Activated CD8-positive, alpha-beta T cell treated with anti-CD3 and anti-CD28 coated beads, Interleukin-2, amount 10 ng/mL, durations not matched to agents 7 days and 5 days (primary cell): ENCODE results near the gene SPR. TPM values are rescaled to one million over a fixed set of nuclear protein-coding genes. Genes with fewer than 3 reads are reported as not detected.

Experiments used
- ATAC-seq: fragments of 150-1000 bp; cut with Tn5 transposase; one replicate; pipeline ENCODE4 v1.10.0; 2021; ENCODE audit warnings: moderate library complexity
- CTCF ChIA-PET: fragments of 350-600 bp; sonication (Branson Sonifier 250); formaldehyde crosslinking; loops from one replicate; lab custom pipeline; 2021; ENCODE audit warnings: antibody characterized with exemption; lab: Charles Lee
- POLR2A ChIA-PET: fragments of 350-600 bp; sonication (Branson Sonifier 250); formaldehyde crosslinking; loops from one replicate; lab custom pipeline; 2021; ENCODE audit warnings: antibody characterized with exemption; lab: Charles Lee
- DNase-seq: peaks from one replicate; pipeline ENCODE4 v3.0.0-alpha.2; 2020
- H3K27ac Mint-ChIP-seq: one replicate; pipeline ENCODE4 v1.8.0; 2021; ENCODE audit warnings: mild to moderate bottlenecking, mixed read lengths
- H3K27me3 Mint-ChIP-seq: one replicate; pipeline ENCODE4 v1.8.0; 2021; ENCODE audit warnings: low read depth, mixed read lengths
- H3K36me3 Mint-ChIP-seq: one replicate; pipeline ENCODE4 v1.8.0; 2021; ENCODE audit warnings: low read depth, mixed read lengths
- H3K4me1 Mint-ChIP-seq: one replicate; pipeline ENCODE4 v1.8.0; 2021; ENCODE audit warnings: low read depth, mixed read lengths
- H3K4me3 Mint-ChIP-seq: one replicate; pipeline ENCODE4 v1.8.0; 2021; ENCODE audit warnings: mild to moderate bottlenecking, mixed read lengths
- H3K9me3 Mint-ChIP-seq: one replicate; pipeline ENCODE4 v1.8.0; 2022; ENCODE audit warnings: mixed read lengths; ENCODE audit not compliant: insufficient read depth
- total RNA-seq, 2 experiments: library from RNA; stranded (reverse); gene quantifications; one replicate each; pipeline ENCODE4 v1.2.3, GENCODE V29; 2021

SPR gene
- total RNA-seq, 2 experiments from 2014 or later: 0.65 to 0.79 TPM

DNA sequence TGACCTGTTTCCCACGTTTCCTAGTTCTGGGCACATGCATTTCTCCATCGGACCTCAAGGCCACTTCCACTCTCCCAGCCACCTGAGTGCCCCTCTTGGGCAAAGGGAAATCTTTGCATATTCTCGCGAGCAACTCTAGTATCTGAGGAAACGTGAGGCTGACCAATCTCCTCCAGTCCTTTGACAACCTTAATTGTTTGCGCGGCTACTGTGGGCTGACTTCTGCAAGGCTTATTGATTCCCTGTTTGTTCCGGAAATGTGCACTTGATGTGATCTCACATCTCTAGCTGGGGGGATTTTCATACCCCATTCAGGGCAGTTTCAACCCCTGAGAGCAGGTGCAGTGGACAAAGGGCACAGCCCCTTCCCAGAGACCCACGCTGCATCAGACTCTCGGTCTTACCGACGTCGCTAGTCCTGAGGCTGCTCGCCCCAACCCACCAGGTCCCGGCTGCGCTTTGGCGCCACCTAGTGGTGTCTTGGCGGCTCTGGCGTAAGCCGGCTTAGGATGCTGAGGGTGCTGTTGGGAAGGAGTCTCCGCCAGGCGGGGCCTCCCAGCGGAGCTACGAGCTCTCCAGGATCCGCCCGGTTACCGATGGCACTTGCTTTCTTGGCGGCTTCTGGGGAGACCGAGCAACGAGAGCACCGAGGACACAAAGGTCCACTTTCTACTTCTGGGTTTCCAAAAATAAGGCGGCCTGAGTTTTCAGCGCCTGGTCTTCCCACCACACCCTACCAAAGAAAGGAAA lies 24.8 kb upstream of the SPR start:
- Mint-ChIP-seq H3K4me1 (peaks cover 11% of the 10 kb centered on the region), H3K36me3 (no peaks in the 10 kb centered on the region), H3K4me3 (peak overlapping the region; percentile 55), H3K27me3 (peaks cover 42% of the 10 kb centered on the region), H3K9me3 (no peaks in the 10 kb centered on the region), H3K27ac (no peak overlapping the region)
- ATAC-seq (peak; percentile 99), DNase-seq (peak; percentile 88)
- ChIA-PET CTCF (interaction anchor here (0.6 to 2.5 kb wide), 18 partner anchors 9 to 911 kb away, joined by 3 to 22 read pairs (median 4); partner anchors contain the start of gene SPR), POLR2A (no interaction called here)

DNA sequence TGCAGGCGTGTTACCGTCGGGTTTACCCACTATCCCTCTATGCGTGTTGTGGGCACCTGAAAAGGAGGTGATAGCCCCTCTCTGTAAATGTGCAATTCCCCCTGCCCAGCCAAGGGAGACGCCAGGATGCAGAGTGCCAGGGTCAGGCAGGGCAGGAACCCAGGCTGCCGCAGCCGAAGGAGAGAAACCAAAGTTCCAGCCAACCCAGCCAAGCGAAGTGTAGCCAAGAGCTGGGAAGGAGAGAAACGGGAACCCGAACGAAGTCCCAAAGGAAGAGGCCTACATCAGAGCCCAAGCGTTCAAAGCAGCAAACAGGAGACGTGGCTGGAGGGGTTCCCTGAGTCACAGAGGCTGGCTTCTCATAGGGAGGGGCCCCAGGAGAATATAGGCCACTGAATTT lies 24.2 kb upstream of the SPR start:
- H3K27ac Mint-ChIP-seq: no peak overlapping the region
- ChIA-PET CTCF (interaction anchor here (0.6 to 2.5 kb wide), 15 partner anchors 8 to 139 kb away, joined by 3 to 22 read pairs (median 6); partner anchors contain the start of gene SPR), POLR2A (no interaction called here)
- peaks cover 39% of the 10 kb centered on the region for H3K27me3 Mint-ChIP-seq
- no peaks in the 10 kb centered on the region for H3K9me3 Mint-ChIP-seq
- H3K4me1 Mint-ChIP-seq: peaks cover 11% of the 10 kb centered on the region
- no peaks in the 10 kb centered on the region for H3K36me3 Mint-ChIP-seq
- H3K4me3 Mint-ChIP-seq: no peak overlapping the region
- ATAC-seq (no peak), DNase-seq (no peak)

DNA sequence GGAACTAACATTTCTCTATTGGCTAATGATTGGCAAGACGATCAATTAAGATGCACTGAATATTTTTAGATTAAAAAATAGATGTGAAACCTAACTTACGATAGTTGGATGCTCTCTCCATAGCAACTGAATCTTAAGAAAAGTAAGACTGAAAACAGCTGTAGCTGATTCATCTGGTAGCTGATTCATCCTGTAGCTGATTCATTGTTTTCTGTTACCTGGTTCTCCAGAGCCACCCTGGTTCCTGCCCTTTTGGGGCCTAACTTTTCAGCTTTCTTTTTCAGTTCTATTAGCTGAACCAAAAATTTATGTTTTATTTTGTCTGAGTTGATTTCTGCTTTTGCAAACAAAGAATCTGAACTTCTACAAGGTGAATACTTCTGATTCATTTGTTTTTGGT lies 22.7 kb upstream of the SPR start:
- POLR2A ChIA-PET: no interaction called here
- DNase-seq (no peak), ATAC-seq (no peak)

DNA sequence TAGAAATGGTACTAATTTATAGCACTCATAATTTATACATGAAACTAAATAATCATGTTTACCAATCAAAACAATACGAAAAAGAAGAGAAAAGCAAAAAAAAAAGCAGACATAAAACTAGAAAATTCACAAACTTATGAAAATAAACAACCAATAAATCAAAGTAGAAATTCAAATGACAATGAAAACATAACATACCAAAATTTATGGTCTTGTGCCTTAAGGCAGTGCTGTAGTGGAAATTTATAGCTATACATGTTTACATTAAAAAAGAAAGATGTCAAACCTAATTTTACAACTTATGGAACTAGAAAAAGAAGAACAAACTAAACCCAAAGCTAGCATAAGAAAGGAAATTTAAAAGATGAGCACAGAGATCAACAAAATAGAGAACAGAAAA lies 16.1 kb upstream of the SPR start:
- POLR2A ChIA-PET: no interaction called here
- Mint-ChIP-seq H3K4me1 (no peaks in the 10 kb centered on the region), H3K9me3 (no peaks in the 10 kb centered on the region), H3K27ac (no peak overlapping the region), H3K4me3 (no peak overlapping the region), H3K36me3 (no peaks in the 10 kb centered on the region), H3K27me3 (peaks cover 38% of the 10 kb centered on the region)
- CTCF ChIA-PET: interaction anchor here (0.7 to 1.0 kb wide), 3 partner anchors 9 to 103 kb away, joined by 3 to 7 read pairs (median 3); no protein-coding TSS in a partner anchor
- DNase-seq: no peak
- ATAC-seq: no peak

More for the DNA sequence above, 22.7 kb upstream of the SPR start:
- no peaks in the 10 kb centered on the region for H3K36me3 Mint-ChIP-seq
- peaks cover 11% of the 10 kb centered on the region for H3K4me1 Mint-ChIP-seq
- peaks cover 37% of the 10 kb centered on the region for H3K27me3 Mint-ChIP-seq
- CTCF ChIA-PET: interaction anchor here (0.6 to 2.5 kb wide), 12 partner anchors 8 to 313 kb away, joined by 3 to 10 read pairs (median 4); partner anchors contain the start of gene SPR
- H3K4me3 Mint-ChIP-seq: no peak overlapping the region
- no peaks in the 10 kb centered on the region for H3K9me3 Mint-ChIP-seq
- no peak overlapping the region for H3K27ac Mint-ChIP-seq

DNA sequence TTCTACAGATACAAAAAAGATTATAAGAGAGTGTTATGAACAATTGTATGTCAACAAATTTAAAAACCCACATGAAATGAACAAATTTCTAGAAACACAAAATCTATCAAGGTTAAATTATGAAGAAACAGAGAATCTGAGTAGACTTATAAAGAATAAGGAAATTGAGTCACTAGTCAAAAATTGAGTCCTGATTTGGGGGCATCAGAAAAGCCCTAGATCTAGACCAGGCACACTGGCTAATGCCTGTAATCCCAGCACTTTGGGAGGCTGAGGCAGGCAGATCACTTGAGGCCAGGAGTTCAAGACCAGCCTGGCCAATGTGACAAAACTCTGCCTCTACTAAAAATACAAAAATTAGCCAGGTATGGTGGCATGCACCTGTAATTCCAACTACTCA lies 15.3 kb upstream of the SPR start:
- ChIA-PET POLR2A (no interaction called here), CTCF (interaction anchor here (0.7 kb wide), 1 partner anchor 102 kb away, joined by 3 read pairs; no protein-coding TSS in a partner anchor)
- no peaks in the 10 kb centered on the region for H3K9me3 Mint-ChIP-seq
- DNase-seq: no peak
- H3K36me3 Mint-ChIP-seq: no peaks in the 10 kb centered on the region
- H3K4me3 Mint-ChIP-seq: no peak overlapping the region
- H3K4me1 Mint-ChIP-seq: no peaks in the 10 kb centered on the region
- no peak for ATAC-seq
- peaks cover 33% of the 10 kb centered on the region for H3K27me3 Mint-ChIP-seq
- H3K27ac Mint-ChIP-seq: no peak overlapping the region

DNA sequence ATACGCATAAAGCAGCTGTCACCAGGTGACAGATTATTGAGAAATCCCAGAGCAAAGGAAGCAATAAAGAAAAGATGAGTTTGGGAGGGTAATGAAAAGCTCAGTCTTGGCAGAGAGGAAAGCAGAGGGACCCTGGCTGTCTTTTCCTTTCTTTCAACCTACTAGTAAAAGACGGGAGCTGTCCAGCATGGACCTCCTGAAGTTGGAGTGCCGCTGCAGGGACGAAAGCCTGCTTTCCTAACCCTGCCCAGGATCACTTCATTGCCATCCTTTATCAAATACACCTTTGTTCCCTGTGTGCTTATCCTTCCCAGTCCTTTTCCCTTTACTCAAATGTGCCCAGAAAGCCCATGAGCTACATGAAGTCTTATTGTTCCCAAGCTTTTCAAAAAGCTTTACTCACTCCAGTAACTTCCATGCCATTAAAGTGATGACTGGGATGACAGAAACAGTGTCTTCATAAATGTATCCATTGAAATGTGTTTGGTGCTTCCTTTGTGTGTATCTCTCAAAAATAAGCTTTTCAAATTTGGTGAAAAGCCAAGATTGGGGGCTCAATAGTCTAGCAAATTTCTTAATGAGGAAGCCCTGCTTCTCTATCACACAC lies 3.7 kb upstream of the SPR start:
- Mint-ChIP-seq H3K27ac (no peak overlapping the region), H3K27me3 (peaks cover 50% of the 10 kb centered on the region), H3K4me3 (no peak overlapping the region), H3K4me1 (peaks cover 2% of the 10 kb centered on the region), H3K36me3 (no peaks in the 10 kb centered on the region), H3K9me3 (no peaks in the 10 kb centered on the region)
- ChIA-PET CTCF (interaction anchor here (1.4 to 1.5 kb wide), 2 partner anchors 10 to 21 kb away, joined by 3 to 14 read pairs; no protein-coding TSS in a partner anchor), POLR2A (no interaction called here)
- peak; percentile 56 for DNase-seq
- no peak for ATAC-seq

DNA sequence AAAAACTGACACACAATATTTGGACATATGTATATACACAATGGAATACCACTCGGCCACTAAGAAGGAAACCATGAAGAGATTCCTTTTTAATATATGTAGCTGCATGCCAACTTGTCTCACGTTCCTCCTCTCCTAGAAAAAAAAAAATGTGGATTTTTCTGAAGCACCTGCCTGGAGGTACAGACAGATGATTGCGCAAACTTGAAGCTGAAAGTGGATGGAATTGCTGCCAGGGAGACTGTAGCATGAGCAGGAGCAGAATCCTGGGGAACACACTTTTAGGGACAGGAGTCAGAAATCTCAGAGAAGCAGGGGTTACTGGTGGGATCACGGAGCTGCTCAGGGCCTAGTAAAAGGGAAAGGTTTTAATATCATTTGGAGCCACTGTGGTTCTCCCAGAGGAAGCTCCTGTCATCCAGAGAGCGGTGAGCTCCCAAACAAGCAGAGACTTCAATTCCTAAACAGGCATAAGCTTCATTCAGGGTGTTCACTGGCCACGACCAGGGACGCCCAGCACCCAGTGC lies 640 bp upstream of the SPR start:
- POLR2A ChIA-PET: interaction anchor here (0.6 kb wide), 2 partner anchors 185 to 349 kb away, joined by 3 read pairs; partner anchors contain the start of gene SFXN5
- ATAC-seq: no peak

DNA sequence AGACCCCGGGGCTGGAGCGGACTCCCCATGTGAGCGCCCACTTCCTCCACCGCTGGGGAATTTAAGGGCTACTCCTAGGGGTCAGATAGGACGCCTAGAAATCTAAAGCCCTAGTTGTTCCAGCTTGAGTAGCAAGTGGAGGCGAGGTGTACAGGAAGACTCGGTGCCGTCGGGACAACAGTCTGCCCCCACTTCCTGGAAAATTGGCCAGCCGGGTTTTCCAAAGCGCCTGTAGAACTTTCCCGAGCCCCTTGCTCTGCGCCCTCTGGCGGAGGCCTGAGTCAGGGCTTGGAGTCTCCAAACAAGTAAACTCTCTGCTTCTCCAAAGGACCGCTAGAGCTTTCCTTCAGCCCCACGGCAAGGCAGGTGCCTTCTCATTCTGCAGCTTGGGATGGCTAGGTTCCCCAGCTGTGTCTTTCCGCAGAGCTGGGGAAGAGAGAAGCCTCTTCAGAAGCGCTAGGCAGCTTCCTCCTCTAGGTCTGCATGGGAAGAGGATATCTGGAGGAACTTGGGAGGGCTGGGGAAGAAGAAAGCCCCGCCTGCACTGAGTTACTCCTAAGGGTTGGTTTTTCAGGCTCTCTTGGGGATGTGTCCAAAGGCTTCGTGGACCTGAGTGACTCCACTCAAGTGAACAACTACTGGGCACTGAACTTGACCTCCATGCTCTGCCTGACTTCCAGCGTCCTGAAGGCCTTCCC lies 681 bp downstream of the SPR start:
- no peak overlapping the region for H3K27ac Mint-ChIP-seq
- ATAC-seq: peak; percentile 50

More for the DNA sequence above, 640 bp upstream of the SPR start:
- Mint-ChIP-seq H3K9me3 (no peaks in the 10 kb centered on the region), H3K4me1 (peaks cover 2% of the 10 kb centered on the region), H3K36me3 (no peaks in the 10 kb centered on the region), H3K4me3 (peak overlapping the region; percentile 48), H3K27ac (no peak overlapping the region), H3K27me3 (peaks cover 47% of the 10 kb centered on the region)
- CTCF ChIA-PET: interaction anchor here (0.5 to 3.2 kb wide), 13 partner anchors 10 to 291 kb away, joined by 3 to 18 read pairs (median 5); partner anchors contain the start of gene EMX1
- no peak for DNase-seq

DNA sequence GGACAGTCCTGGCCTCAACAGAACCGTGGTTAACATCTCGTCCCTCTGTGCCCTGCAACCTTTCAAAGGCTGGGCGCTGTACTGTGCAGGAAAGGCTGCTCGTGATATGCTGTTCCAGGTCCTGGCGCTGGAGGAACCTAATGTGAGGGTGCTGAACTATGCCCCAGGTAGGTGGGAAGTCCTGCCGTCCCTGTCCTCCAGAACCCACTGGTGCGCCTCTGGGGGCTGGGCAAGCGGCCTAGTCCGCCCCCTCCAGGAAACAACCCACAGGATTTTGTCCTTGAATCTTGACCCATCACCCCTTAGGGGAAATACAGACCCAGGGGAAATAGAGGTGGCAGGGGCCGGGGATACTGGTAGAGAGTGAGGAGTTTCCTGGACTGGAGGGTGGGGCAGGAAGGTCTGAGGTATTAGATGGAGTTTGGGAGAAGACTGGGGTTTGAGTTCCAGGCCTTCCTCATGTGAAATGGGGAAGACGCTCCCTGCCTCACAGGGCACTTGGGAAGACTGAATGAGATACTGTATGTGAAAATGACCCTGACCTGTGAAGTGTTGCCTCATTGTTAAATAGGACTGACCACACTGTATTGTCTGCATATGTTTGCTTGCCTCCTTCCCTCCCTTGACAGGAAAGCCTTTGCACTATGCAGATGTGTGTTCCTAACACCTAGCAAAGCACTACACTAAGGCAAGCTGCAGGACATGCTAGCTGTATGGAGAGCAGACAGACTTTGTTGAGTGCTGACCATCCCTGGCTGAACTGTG lies 1.4 kb downstream of the SPR start:
- H3K4me3 Mint-ChIP-seq: no peak overlapping the region

More for the DNA sequence above, 681 bp downstream of the SPR start:
- DNase-seq: peak; percentile 63
- POLR2A ChIA-PET: no interaction called here
- H3K36me3 Mint-ChIP-seq: no peaks in the 10 kb centered on the region
- H3K9me3 Mint-ChIP-seq: no peaks in the 10 kb centered on the region
- H3K27me3 Mint-ChIP-seq: peaks cover 39% of the 10 kb centered on the region
- peaks cover 2% of the 10 kb centered on the region for H3K4me1 Mint-ChIP-seq
- CTCF ChIA-PET: interaction anchor here (0.6 to 3.2 kb wide), 19 partner anchors 20 to 305 kb away, joined by 3 to 18 read pairs (median 5); partner anchors contain the start of gene EMX1
- H3K4me3 Mint-ChIP-seq: peak overlapping the region; percentile 65

DNA sequence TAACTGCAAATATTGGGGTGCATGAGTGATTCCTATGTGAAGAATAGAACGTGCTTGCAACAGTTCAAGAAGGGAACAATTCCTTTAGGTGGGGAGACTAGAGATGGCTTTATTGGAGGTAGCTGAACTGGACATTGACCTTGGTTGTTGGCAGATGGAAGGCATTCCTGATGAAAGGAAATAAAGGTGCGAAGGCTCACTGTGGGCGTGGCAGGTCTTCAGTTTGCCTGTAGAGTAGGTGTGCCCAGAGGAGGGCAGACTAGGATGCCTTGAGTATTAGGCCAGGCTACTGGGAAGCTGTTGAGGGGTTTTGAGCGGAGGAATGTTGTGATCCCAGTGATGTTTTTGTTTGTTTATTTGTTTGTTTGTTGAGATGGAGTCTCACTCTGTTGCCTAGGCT lies 2.8 kb downstream of the SPR start:
- Mint-ChIP-seq H3K9me3 (no peaks in the 10 kb centered on the region), H3K27me3 (peaks cover 30% of the 10 kb centered on the region), H3K4me3 (no peak overlapping the region), H3K4me1 (peaks cover 2% of the 10 kb centered on the region), H3K36me3 (no peaks in the 10 kb centered on the region), H3K27ac (no peak overlapping the region)
- ChIA-PET POLR2A (no interaction called here), CTCF (interaction anchor here (0.7 to 9.5 kb wide), 2 partner anchors 84 to 287 kb away, joined by 3 to 251 read pairs; no protein-coding TSS in a partner anchor)
- ATAC-seq: no peak
- no peak for DNase-seq

More for the DNA sequence above, 1.4 kb downstream of the SPR start:
- peaks cover 2% of the 10 kb centered on the region for H3K4me1 Mint-ChIP-seq
- H3K27ac Mint-ChIP-seq: no peak overlapping the region
- DNase-seq (no peak), ATAC-seq (no peak)
- peaks cover 36% of the 10 kb centered on the region for H3K27me3 Mint-ChIP-seq
- ChIA-PET CTCF (interaction anchor here (0.7 to 3.2 kb wide), 14 partner anchors 20 to 304 kb away, joined by 3 to 18 read pairs (median 5); partner anchors contain the start of gene EMX1), POLR2A (interaction anchor here (0.6 kb wide), 1 partner anchor 43 kb away, joined by 3 read pairs; no protein-coding TSS in a partner anchor)
- no peaks in the 10 kb centered on the region for H3K36me3 Mint-ChIP-seq
- H3K9me3 Mint-ChIP-seq: no peaks in the 10 kb centered on the region
